ENCODE data around the gene COPS4. TPM values are rescaled to one million over a fixed set of nuclear protein-coding genes. Genes with fewer than 3 reads are reported as not detected.
"Not testable (repeated sequence)": the region's sequence is repeated elsewhere in the genome, so short reads cannot be mapped to it uniquely, and the experiment has no call there.

Gene COPS4
- total RNA-seq, 1 donor from 2014 or later = 27.0 TPM

DNA sequence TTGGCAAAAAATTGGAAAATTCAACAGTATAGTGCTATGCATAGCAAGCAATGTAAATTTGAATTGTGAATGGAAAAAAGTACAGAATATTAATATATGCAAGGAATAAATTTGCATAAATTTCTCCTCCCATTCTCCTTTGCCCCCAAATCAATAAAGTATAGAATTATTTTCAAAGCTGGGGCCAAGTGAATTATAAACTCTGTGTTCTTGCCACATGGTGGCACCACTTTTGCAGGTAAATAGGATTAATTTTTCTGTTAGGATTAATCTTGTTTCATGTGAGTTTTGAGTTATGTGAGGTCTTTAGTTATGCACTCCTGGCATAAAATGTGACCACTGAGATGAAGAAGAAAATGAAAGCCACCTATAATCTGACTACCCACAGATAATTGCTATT lies 19.9 kb downstream of the COPS4 start:
- TF ChIP-seq, protein P1, sequence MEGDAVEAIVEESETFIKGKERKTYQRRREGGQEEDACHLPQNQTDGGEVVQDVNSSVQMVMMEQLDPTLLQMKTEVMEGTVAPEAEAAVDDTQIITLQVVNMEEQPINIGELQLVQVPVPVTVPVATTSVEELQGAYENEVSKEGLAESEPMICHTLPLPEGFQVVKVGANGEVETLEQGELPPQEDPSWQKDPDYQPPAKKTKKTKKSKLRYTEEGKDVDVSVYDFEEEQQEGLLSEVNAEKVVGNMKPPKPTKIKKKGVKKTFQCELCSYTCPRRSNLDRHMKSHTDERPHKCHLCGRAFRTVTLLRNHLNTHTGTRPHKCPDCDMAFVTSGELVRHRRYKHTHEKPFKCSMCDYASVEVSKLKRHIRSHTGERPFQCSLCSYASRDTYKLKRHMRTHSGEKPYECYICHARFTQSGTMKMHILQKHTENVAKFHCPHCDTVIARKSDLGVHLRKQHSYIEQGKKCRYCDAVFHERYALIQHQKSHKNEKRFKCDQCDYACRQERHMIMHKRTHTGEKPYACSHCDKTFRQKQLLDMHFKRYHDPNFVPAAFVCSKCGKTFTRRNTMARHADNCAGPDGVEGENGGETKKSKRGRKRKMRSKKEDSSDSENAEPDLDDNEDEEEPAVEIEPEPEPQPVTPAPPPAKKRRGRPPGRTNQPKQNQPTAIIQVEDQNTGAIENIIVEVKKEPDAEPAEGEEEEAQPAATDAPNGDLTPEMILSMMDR (conservative IDR thresholded peaks at IDR 0.05; ENCODE audit: low read depth, low read length) = peak; percentile 53
- no peak overlapping the region for H3K4me3 ChIP-seq (ENCODE audit: low read depth, low read length)
- DNase-seq (ENCODE audit: low read depth) = no peak

DNA sequence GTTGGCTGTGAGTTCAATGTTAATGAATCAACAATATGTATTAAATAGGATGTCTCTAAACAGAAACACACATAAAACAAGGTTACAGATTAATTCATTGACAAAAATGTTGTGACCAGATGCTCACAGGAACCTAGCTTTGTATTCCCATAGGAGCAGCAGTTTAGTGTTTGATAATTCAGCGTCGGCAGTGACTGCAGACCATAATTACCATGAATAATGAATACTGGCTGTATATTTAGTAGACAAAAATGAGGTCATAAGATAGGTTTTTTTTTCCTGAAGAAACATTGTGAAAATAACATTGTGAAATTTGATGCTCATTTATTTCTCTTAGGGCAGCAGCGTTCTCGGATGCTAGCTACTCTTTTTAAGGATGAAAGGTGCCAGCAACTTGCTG lies 27.8 kb downstream of the COPS4 start:
- no peak overlapping the region for H3K4me3 ChIP-seq (ENCODE audit: low read depth, low read length)
- no peak for DNase-seq (ENCODE audit: low read depth)
- TF ChIP-seq, protein P1 (conservative IDR thresholded peaks at IDR 0.05; ENCODE audit: low read depth, low read length) = no peak

GRCh38 chr4:83065266-83065665 lies 30.3 kb downstream of the COPS4 start:
- H3K4me3 ChIP-seq (ENCODE audit: low read depth, low read length) = no peak overlapping the region
- TF ChIP-seq, protein P1 (conservative IDR thresholded peaks at IDR 0.05; ENCODE audit: low read depth, low read length) = no peak
- no peak for DNase-seq (ENCODE audit: low read depth)

DNA sequence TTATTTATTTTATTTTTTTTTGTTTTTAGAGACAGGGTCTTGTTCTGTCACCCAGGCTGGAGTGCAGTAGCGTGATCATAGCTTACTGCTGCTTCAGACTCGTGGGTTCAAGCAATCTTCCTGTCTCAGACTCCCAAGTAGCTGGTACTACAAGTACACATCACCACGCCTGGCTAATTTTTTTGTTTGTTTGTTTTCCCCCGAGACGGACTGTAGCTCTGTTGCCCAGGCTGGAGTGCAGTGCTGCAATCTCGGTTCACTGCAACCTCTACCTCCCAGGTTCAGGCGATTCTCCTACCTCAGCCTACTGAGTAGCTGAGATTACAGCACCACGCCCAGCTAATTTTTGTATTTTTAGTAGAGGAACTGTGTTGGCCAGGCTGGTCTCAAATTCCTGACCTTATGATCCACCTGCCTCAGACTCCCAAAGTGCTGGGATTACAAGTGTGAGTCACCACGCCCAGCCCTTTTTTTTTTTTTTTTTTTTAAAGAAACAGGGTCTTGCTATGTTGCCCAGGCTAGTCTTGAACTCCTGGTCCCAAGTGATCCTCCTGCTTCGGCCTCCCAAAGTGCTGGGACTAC lies 32.2 kb downstream of the COPS4 start:
- DNase-seq (ENCODE audit: low read depth) = no peak
- no peak overlapping the region for H3K4me3 ChIP-seq (ENCODE audit: low read depth, low read length)
- TF ChIP-seq, protein P1 (conservative IDR thresholded peaks at IDR 0.05; ENCODE audit: low read depth, low read length) = no peak

- no peak for DNase-seq (ENCODE audit: low read depth)
- H3K4me3 ChIP-seq (ENCODE audit: low read depth, low read length) = no peak overlapping the region
- TF ChIP-seq, protein P1 (conservative IDR thresholded peaks at IDR 0.05; ENCODE audit: low read depth, low read length) = no peak
These were observed 36.1 kb downstream of the COPS4 start for GRCh38 chr4:83071116-83071515.

GRCh38 chr4:83074086-83074704 lies 39.2 kb downstream of the COPS4 start:
- TF ChIP-seq, protein P1 (conservative IDR thresholded peaks at IDR 0.05; ENCODE audit: low read depth, low read length) = peak; percentile 88
- no peak overlapping the region for H3K4me3 ChIP-seq (ENCODE audit: low read depth, low read length)

DNA sequence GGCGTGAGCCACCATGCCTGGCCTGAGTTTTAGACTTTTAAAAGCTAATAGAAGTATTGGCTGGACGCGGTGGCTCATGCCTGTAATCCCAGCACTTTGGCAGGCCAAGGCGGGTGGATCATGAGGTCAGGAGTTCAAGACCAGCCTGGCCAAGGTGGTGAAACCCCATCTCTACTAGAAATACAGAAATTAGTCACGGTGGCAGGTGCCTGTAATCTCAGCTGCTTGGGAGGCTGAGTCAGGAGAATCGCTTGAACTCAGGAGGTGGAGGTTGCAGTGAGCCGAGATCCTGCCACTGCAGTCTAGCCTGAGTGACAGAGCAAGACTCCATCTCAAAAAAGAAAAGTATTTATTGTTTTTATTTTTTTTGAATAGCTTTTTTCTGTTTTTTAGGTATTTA lies 39.8 kb downstream of the COPS4 start:
- not testable (repeated sequence) for H3K4me3 ChIP-seq (ENCODE audit: low read depth, low read length); DNase-seq (ENCODE audit: low read depth)

More at GRCh38 chr4:83074086-83074704, 39.2 kb downstream of the COPS4 start:
- DNase-seq (ENCODE audit: low read depth) = peak; percentile 27

Measured in epithelial cell of proximal tubule (primary cell).